Measurements from ENCODE around the gene PIPOX.

The PIPOX gene

DNA sequence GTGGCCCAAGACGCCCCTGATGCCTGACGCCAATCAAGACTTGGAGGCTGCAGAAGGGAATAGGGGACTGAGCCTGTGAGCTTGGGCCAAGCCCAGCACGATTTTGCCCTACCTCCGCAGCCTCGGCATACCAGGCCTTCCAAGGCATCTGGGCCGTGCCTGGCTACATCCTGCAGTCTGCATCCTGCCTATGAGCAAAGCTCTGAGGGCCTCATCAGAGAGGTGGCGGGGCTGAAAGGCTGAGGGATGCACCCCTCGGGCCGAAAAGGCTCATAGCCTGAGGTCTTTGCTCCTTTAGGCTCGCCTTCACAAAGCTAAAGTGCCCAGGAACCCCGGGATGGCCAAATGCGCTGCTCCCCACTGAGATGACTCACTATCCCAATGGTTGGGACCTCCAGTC is 39.7 kb upstream of the PIPOX start:
- H4K20me1 ChIP-seq (ENCODE audit: insufficient read depth, low read length): no peaks in the 10 kb centered on the region
- no peaks in the 10 kb centered on the region for H3K9me3 ChIP-seq (ENCODE audit: insufficient read depth, low read length)
- H2AFZ ChIP-seq (ENCODE audit: low read depth, low read length): no peak overlapping the region
- TF ChIP-seq EZH2phosphoT487 (IDR thresholded peaks at IDR 0.05; ENCODE audit: low read depth): no peak
- TF ChIP-seq, protein P1, sequence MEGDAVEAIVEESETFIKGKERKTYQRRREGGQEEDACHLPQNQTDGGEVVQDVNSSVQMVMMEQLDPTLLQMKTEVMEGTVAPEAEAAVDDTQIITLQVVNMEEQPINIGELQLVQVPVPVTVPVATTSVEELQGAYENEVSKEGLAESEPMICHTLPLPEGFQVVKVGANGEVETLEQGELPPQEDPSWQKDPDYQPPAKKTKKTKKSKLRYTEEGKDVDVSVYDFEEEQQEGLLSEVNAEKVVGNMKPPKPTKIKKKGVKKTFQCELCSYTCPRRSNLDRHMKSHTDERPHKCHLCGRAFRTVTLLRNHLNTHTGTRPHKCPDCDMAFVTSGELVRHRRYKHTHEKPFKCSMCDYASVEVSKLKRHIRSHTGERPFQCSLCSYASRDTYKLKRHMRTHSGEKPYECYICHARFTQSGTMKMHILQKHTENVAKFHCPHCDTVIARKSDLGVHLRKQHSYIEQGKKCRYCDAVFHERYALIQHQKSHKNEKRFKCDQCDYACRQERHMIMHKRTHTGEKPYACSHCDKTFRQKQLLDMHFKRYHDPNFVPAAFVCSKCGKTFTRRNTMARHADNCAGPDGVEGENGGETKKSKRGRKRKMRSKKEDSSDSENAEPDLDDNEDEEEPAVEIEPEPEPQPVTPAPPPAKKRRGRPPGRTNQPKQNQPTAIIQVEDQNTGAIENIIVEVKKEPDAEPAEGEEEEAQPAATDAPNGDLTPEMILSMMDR (IDR thresholded peaks at IDR 0.05; ENCODE audit: low read depth, low read length): no peak
- no peak overlapping the region for H3K4me3 ChIP-seq (ENCODE audit: low read length)
- no peaks in the 10 kb centered on the region for H3K79me2 ChIP-seq (ENCODE audit: low read length)
- no peaks in the 10 kb centered on the region for H3K36me3 ChIP-seq (replicated peaks; ENCODE audit: low read depth, low read length)
- H3K4me1 ChIP-seq (ENCODE audit: low read length): no peaks in the 10 kb centered on the region
- H3K27me3 ChIP-seq (ENCODE audit: low read depth, low read length): peaks cover 8% of the 10 kb centered on the region
- H3K9ac ChIP-seq (ENCODE audit: low read length): no peak overlapping the region
- H3K4me2 ChIP-seq (ENCODE audit: low read length): no peak overlapping the region
- no peak overlapping the region for H3K27ac ChIP-seq (ENCODE audit: low read length)

DNA sequence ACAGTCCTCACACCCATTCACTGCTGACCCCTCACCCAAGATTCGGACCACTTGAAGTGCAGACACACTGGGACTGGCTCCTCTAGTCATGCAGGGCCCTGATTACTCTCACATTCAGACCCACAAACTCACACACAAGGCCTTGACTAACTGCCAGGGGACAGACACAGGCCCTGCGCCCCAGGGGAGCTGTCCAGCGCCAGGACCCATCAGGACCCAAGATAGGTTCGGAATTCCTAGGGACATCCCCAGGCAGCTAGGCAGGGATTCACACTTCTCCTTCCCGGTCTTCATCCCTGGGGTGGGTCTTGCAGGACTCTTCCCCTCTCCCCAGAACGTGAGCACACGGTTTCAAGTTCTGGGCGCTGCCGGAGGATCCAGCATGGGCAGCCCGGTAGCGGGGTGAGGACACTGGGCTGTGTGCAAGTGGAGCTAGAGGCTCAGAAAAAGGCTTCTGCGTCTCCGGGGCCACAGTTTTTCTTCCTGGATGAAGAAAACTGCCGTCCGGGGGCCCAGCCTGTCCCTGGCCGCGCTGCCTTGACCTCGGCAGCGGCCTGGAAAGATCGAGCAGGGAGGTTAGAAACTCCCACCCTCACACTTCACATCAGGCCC is 38.8 kb upstream of the PIPOX start:
- Histone ChIP-seq H3K9me3 (ENCODE audit: insufficient read depth, low read length) (no peaks in the 10 kb centered on the region), H3K36me3 (replicated peaks; ENCODE audit: low read depth, low read length) (no peaks in the 10 kb centered on the region), H3K79me2 (ENCODE audit: low read length) (no peaks in the 10 kb centered on the region), H3K27me3 (ENCODE audit: low read depth, low read length) (peaks cover 8% of the 10 kb centered on the region), H4K20me1 (ENCODE audit: insufficient read depth, low read length) (no peaks in the 10 kb centered on the region), H2AFZ (ENCODE audit: low read depth, low read length) (no peak overlapping the region), H3K4me2 (ENCODE audit: low read length) (no peak overlapping the region), H3K4me3 (ENCODE audit: low read length) (no peak overlapping the region), H3K4me1 (ENCODE audit: low read length) (no peaks in the 10 kb centered on the region), H3K9ac (ENCODE audit: low read length) (no peak overlapping the region), H3K27ac (ENCODE audit: low read length) (no peak overlapping the region)
- TF ChIP-seq EZH2phosphoT487 (IDR thresholded peaks at IDR 0.05; ENCODE audit: low read depth): no peak
- TF ChIP-seq, protein P1 (IDR thresholded peaks at IDR 0.05; ENCODE audit: low read depth, low read length): no peak

DNA sequence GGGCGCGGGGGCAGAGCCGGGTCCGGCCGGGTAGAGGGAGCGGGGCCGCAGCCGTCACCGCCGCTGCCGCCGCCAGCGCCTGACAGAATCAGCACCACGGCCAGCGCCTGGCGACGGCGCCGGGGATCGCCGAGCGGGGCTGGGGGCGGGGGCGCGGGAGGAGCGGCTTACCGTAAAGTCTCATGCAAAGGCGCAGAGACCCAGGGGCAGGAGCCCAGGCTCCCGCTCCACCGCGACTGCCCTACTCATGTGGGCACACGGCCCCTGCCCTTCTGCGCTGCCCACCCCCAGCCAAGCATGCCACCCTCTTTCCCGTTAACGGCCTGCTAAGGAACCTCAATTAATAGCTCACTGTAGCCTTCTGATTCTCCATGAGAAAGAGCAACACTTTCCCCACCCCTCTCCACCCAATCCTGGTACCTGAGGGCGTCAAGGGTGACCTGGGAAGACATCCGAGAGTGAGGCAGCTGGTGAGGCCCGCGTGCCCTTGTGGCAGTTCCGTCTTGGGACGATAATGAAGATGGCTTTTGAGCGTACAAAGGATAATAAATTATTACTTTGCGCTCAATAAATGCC is 36.9 kb upstream of the PIPOX start, which contains the start of gene SEZ6:
TSS of gene SEZ6 (minus strand) at position 98 of the 576 bp plus-strand sequence. CDS start 164 bp downstream, outside the sequence.
- H3K9ac ChIP-seq (ENCODE audit: low read length): no peak within 1 kb of the TSS
- no peaks in the 10 kb centered on the region for H4K20me1 ChIP-seq (ENCODE audit: insufficient read depth, low read length)
- no peak within 1 kb of the TSS for H3K4me3 ChIP-seq (ENCODE audit: low read length)
- TF ChIP-seq, protein P1 (IDR thresholded peaks at IDR 0.05; ENCODE audit: low read depth, low read length): no peak
- TF ChIP-seq EZH2phosphoT487 (IDR thresholded peaks at IDR 0.05; ENCODE audit: low read depth): no peak
- H3K4me2 ChIP-seq (ENCODE audit: low read length): no peak within 1 kb of the TSS
- peaks cover 8% of the 10 kb centered on the region for H3K27me3 ChIP-seq (ENCODE audit: low read depth, low read length)
- no peaks in the 10 kb centered on the region for H3K36me3 ChIP-seq (replicated peaks; ENCODE audit: low read depth, low read length)
- no peaks in the 10 kb centered on the region for H3K9me3 ChIP-seq (ENCODE audit: insufficient read depth, low read length)
- H3K4me1 ChIP-seq (ENCODE audit: low read length): no peaks in the 10 kb centered on the region
- no peak within 1 kb of the TSS for H2AFZ ChIP-seq (ENCODE audit: low read depth, low read length)
- H3K79me2 ChIP-seq (ENCODE audit: low read length): no peaks in the 10 kb centered on the region
- H3K27ac ChIP-seq (ENCODE audit: low read length): no peak within 1 kb of the TSS

DNA sequence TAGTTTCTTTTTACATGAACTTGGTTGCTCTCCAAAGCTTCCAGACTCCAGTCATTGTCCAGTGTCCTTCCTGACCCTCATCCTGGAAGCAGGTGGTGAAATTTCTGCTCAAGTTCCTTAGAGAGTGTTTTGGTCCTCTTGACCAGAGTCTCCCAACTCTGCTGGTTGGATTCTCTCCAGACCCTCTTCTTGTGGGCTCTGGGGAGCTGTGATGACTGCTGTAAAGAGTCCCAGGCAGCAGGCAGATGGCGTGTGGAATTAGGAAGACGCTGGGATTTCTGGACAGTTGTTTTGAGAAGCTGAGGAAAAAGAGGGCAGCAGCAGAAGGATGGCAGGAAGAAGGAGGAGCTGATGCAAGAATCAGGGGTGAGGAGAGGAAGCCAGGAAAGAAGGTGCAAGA is 35.5 kb upstream of the PIPOX start:
- Histone ChIP-seq H3K36me3 (replicated peaks; ENCODE audit: low read depth, low read length) (no peaks in the 10 kb centered on the region), H3K4me1 (ENCODE audit: low read length) (no peaks in the 10 kb centered on the region), H3K27me3 (ENCODE audit: low read depth, low read length) (peaks cover 8% of the 10 kb centered on the region), H3K4me3 (ENCODE audit: low read length) (no peak overlapping the region), H3K9ac (ENCODE audit: low read length) (no peak overlapping the region), H2AFZ (ENCODE audit: low read depth, low read length) (no peak overlapping the region), H3K9me3 (ENCODE audit: insufficient read depth, low read length) (no peaks in the 10 kb centered on the region), H3K79me2 (ENCODE audit: low read length) (no peaks in the 10 kb centered on the region), H3K4me2 (ENCODE audit: low read length) (no peak overlapping the region), H3K27ac (ENCODE audit: low read length) (no peak overlapping the region), H4K20me1 (ENCODE audit: insufficient read depth, low read length) (no peaks in the 10 kb centered on the region)
- TF ChIP-seq, protein P1 (IDR thresholded peaks at IDR 0.05; ENCODE audit: low read depth, low read length): no peak
- TF ChIP-seq EZH2phosphoT487 (IDR thresholded peaks at IDR 0.05; ENCODE audit: low read depth): no peak
